IgD-negative memory B cell (primary cell): Measurements from ENCODE around the gene SPINT4. TPM values are rescaled to one million over a fixed set of nuclear protein-coding genes. Genes with fewer than 3 reads are reported as not detected.
"Not testable (repeated sequence)": the region's sequence is repeated elsewhere in the genome, so short reads cannot be mapped to it uniquely, and the experiment has no call there.

Experiments
- H3K27ac Mint-ChIP-seq, 3 donors: one replicate each; pipeline ENCODE4 v1.8.0; 2020 to 2022; ENCODE audit warnings: mild to moderate bottlenecking in 3 of 3, mixed read lengths in 3 of 3, moderate library complexity in 1 of 3
- H3K27me3 Mint-ChIP-seq: one replicate; pipeline ENCODE4 v1.8.0; 2021; ENCODE audit warnings: mixed read lengths
- H3K36me3 Mint-ChIP-seq: one replicate; pipeline ENCODE4 v1.8.0; 2020; ENCODE audit warnings: mild to moderate bottlenecking, mixed read lengths
- H3K4me1 Mint-ChIP-seq, 3 donors: one replicate each; pipeline ENCODE4 v1.8.0; 2020 to 2022; ENCODE audit warnings: mixed read lengths in 3 of 3, mild to moderate bottlenecking in 1 of 3
- H3K4me3 Mint-ChIP-seq, 4 donors: one replicate each; pipeline ENCODE4 v1.8.0; 2020 to 2022; ENCODE audit warnings: mild to moderate bottlenecking in 4 of 4, mixed read lengths in 4 of 4, moderate library complexity in 3 of 4
- H3K9me3 Mint-ChIP-seq, 3 donors: one replicate each; pipeline ENCODE4 v1.8.0; 2020 to 2021; ENCODE audit warnings: mixed read lengths in 3 of 3, mild to moderate bottlenecking in 1 of 3
- polyA plus RNA-seq: library from polyadenylated mRNA; unstranded; fragments of 300-500 nt; fragmentation: Illumina TruSeq; gene quantifications from one replicate; pipeline ENCODE4 v1.2.3, GENCODE V29; 2021

The SPINT4 gene
- polyA plus RNA-seq, 1 donor from 2014 or later, result not detected

- Mint-ChIP-seq H3K36me3 (no peaks in the 10 kb centered on the region), H3K4me3 (no peak overlapping the region), H3K9me3 (no peaks in the 10 kb centered on the region), H3K27ac (no peak overlapping the region), H3K27me3 (peaks cover 8% of the 10 kb centered on the region), H3K4me1 (peaks cover 0 to 2% (median 0%) of the 10 kb centered on the region in 3 donors)
Measured at GRCh38 chr20:45742596-45742995, 20.4 kb downstream of the SPINT4 start.

- H3K4me1 Mint-ChIP-seq, result peaks cover 0 to 2% (median 0%) of the 10 kb centered on the region in 3 donors
- peaks cover 11% of the 10 kb centered on the region for H3K27me3 Mint-ChIP-seq
- no peaks in the 10 kb centered on the region for H3K36me3 Mint-ChIP-seq
- no peak overlapping the region for H3K4me3 Mint-ChIP-seq
- no peak overlapping the region for H3K27ac Mint-ChIP-seq
- no peaks in the 10 kb centered on the region for H3K9me3 Mint-ChIP-seq
Measured at GRCh38 chr20:45745015-45745414, 22.9 kb downstream of the SPINT4 start.

- Mint-ChIP-seq H3K4me1 (no peaks in the 10 kb centered on the region), H3K9me3 (peaks cover 3 to 5% (median 3%) of the 10 kb centered on the region in 3 donors), H3K27ac (no peak overlapping the region), H3K27me3 (peaks cover 8% of the 10 kb centered on the region), H3K36me3 (peaks cover 2% of the 10 kb centered on the region), H3K4me3 (no peak overlapping the region)
Measured at GRCh38 chr20:45751721-45752120, 29.6 kb downstream of the SPINT4 start.

- Mint-ChIP-seq H3K9me3 (peaks cover 3 to 5% (median 3%) of the 10 kb centered on the region in 3 donors), H3K27me3 (peaks cover 3% of the 10 kb centered on the region), H3K36me3 (peaks cover 2% of the 10 kb centered on the region), H3K4me3 (no peak overlapping the region), H3K4me1 (no peaks in the 10 kb centered on the region), H3K27ac (no peak overlapping the region)
Measured at GRCh38 chr20:45752746-45753145, 30.6 kb downstream of the SPINT4 start.

GRCh38 chr20:45758096-45758495 lies 35.9 kb downstream of the SPINT4 start:
- Mint-ChIP-seq H3K27ac (peak overlapping the region in 1 of 3 donors; percentile 9), H3K4me1 (no peaks in the 10 kb centered on the region), H3K27me3 (peaks cover 1% of the 10 kb centered on the region), H3K36me3 (peaks cover 2% of the 10 kb centered on the region), H3K9me3 (peaks cover 3 to 5% (median 3%) of the 10 kb centered on the region in 3 donors), H3K4me3 (no peak overlapping the region)

GRCh38 chr20:45759921-45760320 lies 37.8 kb downstream of the SPINT4 start:
- not testable (repeated sequence) for H3K27ac Mint-ChIP-seq, H3K27me3 Mint-ChIP-seq, H3K4me3 Mint-ChIP-seq, H3K4me1 Mint-ChIP-seq, H3K9me3 Mint-ChIP-seq, H3K36me3 Mint-ChIP-seq

GRCh38 chr20:45761966-45762365 lies 39.8 kb downstream of the SPINT4 start:
- not testable (repeated sequence) for H3K27ac Mint-ChIP-seq, H3K36me3 Mint-ChIP-seq

GRCh38 chr20:45764618-45765282 lies 42.6 kb downstream of the SPINT4 start:
- H3K4me1 Mint-ChIP-seq, H3K27me3 Mint-ChIP-seq, H3K9me3 Mint-ChIP-seq: not testable (repeated sequence)

More at GRCh38 chr20:45761966-45762365, 39.8 kb downstream of the SPINT4 start:
- not testable (repeated sequence) for H3K4me1 Mint-ChIP-seq, H3K27me3 Mint-ChIP-seq, H3K4me3 Mint-ChIP-seq, H3K9me3 Mint-ChIP-seq

GRCh38 chr20:45765307-45765875 lies 43.2 kb downstream of the SPINT4 start:
- Mint-ChIP-seq H3K4me1 (peaks cover 6 to 7% (median 7%) of the 10 kb centered on the region in 3 donors), H3K27ac (no peak overlapping the region), H3K4me3 (no peak overlapping the region), H3K9me3 (no peaks in the 10 kb centered on the region), H3K27me3 (peaks cover 3% of the 10 kb centered on the region), H3K36me3 (peaks cover 2% of the 10 kb centered on the region)

More at GRCh38 chr20:45764618-45765282, 42.6 kb downstream of the SPINT4 start:
- not testable (repeated sequence) for H3K4me3 Mint-ChIP-seq, H3K27ac Mint-ChIP-seq, H3K36me3 Mint-ChIP-seq

- Mint-ChIP-seq H3K36me3 (peaks cover 2% of the 10 kb centered on the region), H3K27me3 (peaks cover 3% of the 10 kb centered on the region), H3K4me1 (peaks cover 6 to 11% (median 9%) of the 10 kb centered on the region in 3 donors), H3K9me3 (no peaks in the 10 kb centered on the region), H3K4me3 (peak overlapping the region in 1 of 4 donors; percentile 12), H3K27ac (no peak overlapping the region)
Measured at GRCh38 chr20:45765980-45766379, 43.8 kb downstream of the SPINT4 start.

GRCh38 chr20:45768479-45768878 lies 46.3 kb downstream of the SPINT4 start:
- Mint-ChIP-seq H3K27me3 (peaks cover 5% of the 10 kb centered on the region), H3K9me3 (no peaks in the 10 kb centered on the region), H3K27ac (no peak overlapping the region), H3K4me3 (no peak overlapping the region), H3K4me1 (peaks cover 10 to 15% (median 13%) of the 10 kb centered on the region in 3 donors), H3K36me3 (peaks cover 2% of the 10 kb centered on the region)

- H3K4me1 Mint-ChIP-seq, result peaks cover 6 to 10% (median 8%) of the 10 kb centered on the region in 3 donors
- peak overlapping the region in 1 of 4 donors; percentile 33 for H3K4me3 Mint-ChIP-seq
- H3K27ac Mint-ChIP-seq, result peak overlapping the region in 2 of 3 donors; percentile 20 to 71
- peaks cover 5% of the 10 kb centered on the region for H3K36me3 Mint-ChIP-seq
- H3K27me3 Mint-ChIP-seq, result peaks cover 6% of the 10 kb centered on the region
- H3K9me3 Mint-ChIP-seq, result no peaks in the 10 kb centered on the region
Measured at GRCh38 chr20:45771182-45771759, 49.1 kb downstream of the SPINT4 start.

- Mint-ChIP-seq H3K9me3 (no peaks in the 10 kb centered on the region), H3K4me3 (no peak overlapping the region), H3K27ac (no peak overlapping the region), H3K36me3 (peaks cover 5% of the 10 kb centered on the region), H3K4me1 (peaks cover 6 to 8% (median 6%) of the 10 kb centered on the region in 3 donors), H3K27me3 (peaks cover 5% of the 10 kb centered on the region)
Measured at GRCh38 chr20:45772693-45773092, 50.5 kb downstream of the SPINT4 start.

GRCh38 chr20:45774945-45775344 lies 52.8 kb downstream of the SPINT4 start:
- peak overlapping the region in 1 of 3 donors; percentile 24 for H3K27ac Mint-ChIP-seq
- H3K9me3 Mint-ChIP-seq, result no peaks in the 10 kb centered on the region
- H3K4me3 Mint-ChIP-seq, result peak overlapping the region in 1 of 4 donors; percentile 81
- peaks cover 8% of the 10 kb centered on the region for H3K27me3 Mint-ChIP-seq
- peaks cover 4 to 8% (median 6%) of the 10 kb centered on the region in 3 donors for H3K4me1 Mint-ChIP-seq
- peaks cover 2% of the 10 kb centered on the region for H3K36me3 Mint-ChIP-seq

GRCh38 chr20:45775411-45775810 lies 53.3 kb downstream of the SPINT4 start:
- Mint-ChIP-seq H3K4me3 (no peak overlapping the region), H3K4me1 (peaks cover 4 to 8% (median 6%) of the 10 kb centered on the region in 3 donors), H3K27me3 (peaks cover 8% of the 10 kb centered on the region), H3K9me3 (no peaks in the 10 kb centered on the region), H3K36me3 (peaks cover 2% of the 10 kb centered on the region), H3K27ac (peak overlapping the region in 1 of 3 donors; percentile 24)
